HepG2 (cell line): Measurements from ENCODE around the gene TENT5A. TPM values are rescaled to one million over a fixed set of nuclear protein-coding genes. Genes with fewer than 3 reads are reported as not detected.
A peak's percentile ranks its signal among the peaks of the same experiment; 100 is the strongest.

Experiments
- ATF7 ChIP-seq, 2 experiments: fragments of 450-650 bp in 1 of 2; sonication (generic) in 1 of 2; formaldehyde crosslinking in 1 of 2; IDR thresholded peaks; 2 replicates each; pipeline versions ENCODE4 v1.4.0 to v1.6.1; 2016 to 2020; ENCODE audit warnings: antibody characterized with exemption in 1 of 2, mild to moderate bottlenecking in 1 of 2, missing genetic modification reagents in 1 of 2
- GABPA ChIP-seq, 2 experiments: IDR thresholded peaks; 2 replicates each; pipeline ENCODE4 v1.6.1; 2011 to 2016; ENCODE audit warnings: low read depth in 2 of 2, low read length in 1 of 2, missing biosample characterization in 1 of 2, missing genetic modification characterization in 1 of 2
- KLF13 ChIP-seq: sonication (generic); formaldehyde crosslinking; IDR thresholded peaks from 2 replicates; pipeline ENCODE4 v1.4.0; 2020; ENCODE audit warnings: mild to moderate bottlenecking, missing genetic modification reagents
- MAFF ChIP-seq: IDR thresholded peaks from 2 replicates; pipeline ENCODE4 v1.6.1; 2011; ENCODE audit warnings: low read depth, low read length, improper control_type of control experiment
- RARA ChIP-seq: IDR thresholded peaks from 2 replicates; pipeline ENCODE4 v1.6.1; 2016; ENCODE audit warnings: missing genetic modification reagents, missing compliant biosample characterization
- THRA ChIP-seq: sonication (generic); formaldehyde crosslinking; IDR thresholded peaks from 2 replicates; pipeline ENCODE4 v1.4.0; 2020; ENCODE audit warnings: missing genetic modification reagents, borderline replicate concordance
- ZFYVE20 ChIP-seq: sonication (generic); formaldehyde crosslinking; IDR thresholded peaks from 2 replicates; pipeline ENCODE4 v1.8.0; 2023; ENCODE audit warnings: low read depth, mild to moderate bottlenecking, moderate library complexity, missing genetic modification reagents, borderline replicate concordance
- ZNF121 ChIP-seq: sonication (generic); formaldehyde crosslinking; IDR thresholded peaks from 2 replicates; pipeline ENCODE4 v1.5.0; 2020; ENCODE audit warnings: mild to moderate bottlenecking, missing genetic modification reagents
- ZNF318 ChIP-seq: sonication (generic); formaldehyde crosslinking; IDR thresholded peaks from 2 replicates; pipeline ENCODE4 v1.4.0; 2020; ENCODE audit warnings: mild to moderate bottlenecking, missing genetic modification reagents
- ZNF407 ChIP-seq: sonication (generic); formaldehyde crosslinking; IDR thresholded peaks from one replicate; pipeline ENCODE4 v1.5.1; 2020; ENCODE audit warnings: mild to moderate bottlenecking, missing genetic modification reagents; ENCODE audit errors: not compliant biosample characterization
- polyA plus RNA-seq, 8 experiments: library from polyadenylated mRNA; depleted of rRNA in 3 of 8; stranded (reverse) in 7 of 8; unstranded in 1 of 8; fragments of >200 nt; fragmentation: Illumina TruSeq in 4 of 8; extraction: Trizol in 4 of 8; gene quantifications; 2 replicates each; pipeline versions ENCODE4 v1.2.1 to v1.2.3, GENCODE V29; 2011 to 2016; ENCODE audit warnings: low read depth in 4 of 8, missing spikeins in 1 of 8, mixed read lengths in 1 of 8; ENCODE audit not compliant: insufficient read depth in 1 of 8
- total RNA-seq, 5 experiments: library from RNA; depleted of rRNA; stranded (reverse); fragments of >200 nt; fragmentation: Illumina TruSeq; extraction: Trizol; gene quantifications; 2 replicates each; pipeline ENCODE4 v1.2.3, GENCODE V29; 2016; ENCODE audit warnings: low read depth in 1 of 5

Gene TENT5A
- total and polyA plus RNA-seq, 2 of the 13 experiments (the other 11 are each of a cell fraction or from before 2014, with no cell fraction given): 8.0 to 13.8 TPM

GRCh38 chr6:81751388-81752083 lies 945 bp downstream of the TENT5A start (continued):
- no peak for TF ChIP-seq ZNF318 (CRISPR knock-in tag)
- TF ChIP-seq ATF7 (IDR thresholded peaks at IDR 0.05): no peak
- TF ChIP-seq ATF7 (CRISPR knock-in tag; IDR thresholded peaks at IDR 0.05): no peak
- no peak for TF ChIP-seq RARA
- no peak for TF ChIP-seq GABPA (IDR thresholded peaks at IDR 0.05; ENCODE audit: low read depth, low read length)
- TF ChIP-seq GABPA (CRISPR knock-in tag; IDR thresholded peaks at IDR 0.05; ENCODE audit: low read depth): no peak
- TF ChIP-seq THRA (CRISPR knock-in tag): no peak
- TF ChIP-seq ZFYVE20: peak; percentile 57; the same call in 1 of the 2 replicates
- TF ChIP-seq ZNF121 (CRISPR knock-in tag): no peak
- no peak for TF ChIP-seq MAFF
- no peak for TF ChIP-seq ZNF407 (CRISPR knock-in tag)
- no peak for TF ChIP-seq KLF13 (CRISPR knock-in tag)
